Panc1 (cell line): ENCODE results near the gene KIRREL3. TPM values are rescaled to one million over a fixed set of nuclear protein-coding genes. Genes with fewer than 3 reads are reported as not detected.
"Not testable (repeated sequence)": the region's sequence is repeated elsewhere in the genome, so short reads cannot be mapped to it uniquely, and the experiment has no call there.

Experiments
- ATAC-seq: fragments of 200-7000 bp; cut with Tn5 transposase; 2 replicates; pipeline ENCODE4 v1.9.1; 2020; ENCODE audit warnings: mild to moderate bottlenecking, moderate library complexity
- BruUV-seq: library from RNA; stranded (reverse); fragments of 400-500 nt; replicated peaks from 2 replicates; lab custom pipeline; 2021; lab: Mats Ljungman, UMichigan
- CTCF ChIA-PET: fragments of 300-600 bp; sonication (Branson Sonifier 250); formaldehyde crosslinking; loops from one replicate; lab custom pipeline; 2022; ENCODE audit warnings: antibody characterized with exemption; lab: Charles Lee
- POLR2A ChIA-PET: fragments of 300-600 bp; sonication (Branson Sonifier 250); formaldehyde crosslinking; loops from one replicate; lab custom pipeline; 2022; ENCODE audit warnings: antibody characterized with exemption; lab: Charles Lee
- DNase-seq: peaks from one replicate; pipeline ENCODE4 v3.0.0-alpha.2; 2010; ENCODE audit warnings: low read depth, low spot score
- H3K27ac ChIP-seq: 2 replicates; pipeline ENCODE4 v1.5.1; 2011; ENCODE audit warnings: mild to moderate bottlenecking, low read length, inconsistent platforms
- H3K27me3 ChIP-seq: fragments of 200-500 bp; sonication (Bioruptor generic); 2 replicates; pipeline ENCODE4 v1.6.0; 2014; ENCODE audit warnings: low read length, inconsistent platforms; ENCODE audit not compliant: control insufficient read depth, insufficient read depth
- H3K36me3 ChIP-seq: fragments of 200-500 bp; sonication (Bioruptor generic); 2 replicates; pipeline ENCODE4 v1.5.1; 2014; ENCODE audit warnings: inconsistent platforms, mild to moderate bottlenecking, low read length, moderate library complexity; ENCODE audit not compliant: control insufficient read depth, insufficient read depth
- H3K4me1 ChIP-seq: 2 replicates; pipeline ENCODE4 v1.5.1; 2011; ENCODE audit warnings: inconsistent platforms, mild to moderate bottlenecking, low read length, moderate library complexity; ENCODE audit not compliant: control insufficient read depth, insufficient read depth
- H3K4me3 ChIP-seq, 2 experiments: 2 replicates each; pipeline ENCODE4 v1.5.1; 2011 to 2012; ENCODE audit warnings: low read depth in 2 of 2, low read length in 2 of 2, mild to moderate bottlenecking in 2 of 2, inconsistent platforms in 1 of 2, moderate library complexity in 1 of 2
- H3K9me3 ChIP-seq: fragments of 200-500 bp; sonication (Bioruptor generic); 2 replicates; pipeline ENCODE4 v1.5.1; 2014; ENCODE audit warnings: low read depth, mild to moderate bottlenecking, inconsistent platforms, low read length, moderate library complexity; ENCODE audit not compliant: control insufficient read depth, insufficient read depth
- CTCF ChIP-seq: fragments of 450-650 bp; IDR thresholded peaks from 2 replicates; pipeline ENCODE4 v1.5.1; 2017; ENCODE audit warnings: mild to moderate bottlenecking
- POLR2AphosphoS5 ChIP-seq: IDR thresholded peaks from 2 replicates; pipeline ENCODE4 v1.6.1; 2012; ENCODE audit warnings: mild to moderate bottlenecking, low read depth, low read length, moderate library complexity
- REST ChIP-seq, 2 experiments: IDR thresholded peaks; 2 replicates each; pipeline ENCODE4 v1.6.1; 2011 to 2012; ENCODE audit warnings: low read depth in 2 of 2, control low read depth in 1 of 2, low read length in 1 of 2, mild to moderate bottlenecking in 1 of 2, moderate library complexity in 1 of 2; ENCODE audit not compliant: insufficient read depth in 1 of 2
- SIN3A ChIP-seq: IDR thresholded peaks from 2 replicates; pipeline ENCODE4 v1.6.1; 2012; ENCODE audit warnings: low read depth, mild to moderate bottlenecking, low read length, moderate library complexity, borderline replicate concordance; ENCODE audit not compliant: insufficient read depth
- TCF7L2 ChIP-seq: IDR thresholded peaks from 2 replicates; pipeline ENCODE4 v1.6.1; 2011; ENCODE audit warnings: mild to moderate bottlenecking, low read depth, low read length, inconsistent platforms
- in situ Hi-C: cut with HindIII; loops from 2 replicates; pipeline ENCODE4 v1.10.0; 2016; ENCODE audit warnings: low sequenced_read_pairs, low pct_unique_long_range_greater_than_20kb
- intact Hi-C: fragments of 100-400 bp; cut with micrococcal nuclease; formaldehyde crosslinking; loops from one replicate; pipeline ENCODE4 v1.10.0; 2022; ENCODE audit not compliant: unreplicated experiment
- total RNA-seq: library from RNA; stranded (reverse); gene quantifications from one replicate; pipeline ENCODE4 v1.2.1, GENCODE V29; 2021; ENCODE audit not compliant: unreplicated experiment

The KIRREL3 gene
- total RNA-seq, 1 experiment from 2014 or later, result 0.36 TPM

GRCh38 chr11:126959700-126960099, 40.9 kb downstream of the KIRREL3 start:
- ATAC-seq, result no peak
- in situ Hi-C loops, result no loop called here
- intact Hi-C loops, result no loop called here
- H3K27ac ChIP-seq, result no peak overlapping the region
- no peak for TF ChIP-seq REST (IDR thresholded peaks at IDR 0.05; ENCODE audit: insufficient read depth in 1 of 2, low read depth in 2 of 2, low read length in 1 of 2)
- TF ChIP-seq TCF7L2, result no peak
- H3K9me3 ChIP-seq, result no peaks in the 10 kb centered on the region
- DNase-seq, result no peak
- POLR2A ChIA-PET, result no interaction called here
- H3K4me3 ChIP-seq, result no peak overlapping the region
- CTCF ChIA-PET, result no interaction called here
- H3K4me1 ChIP-seq, result no peaks in the 10 kb centered on the region
- no peaks in the 10 kb centered on the region for H3K27me3 ChIP-seq
- no TSS peak for BruUV-seq
- no peaks in the 10 kb centered on the region for H3K36me3 ChIP-seq

GRCh38 chr11:126956635-126957034, 43.9 kb downstream of the KIRREL3 start:
- POLR2A ChIA-PET, result no interaction called here
- no peak overlapping the region for H3K27ac ChIP-seq
- H3K4me3 ChIP-seq, result no peak overlapping the region
- H3K27me3 ChIP-seq, result no peaks in the 10 kb centered on the region
- no peak for TF ChIP-seq CTCF
- BruUV-seq, result no TSS peak
- in situ Hi-C loops (no loop called here), intact Hi-C loops (no loop called here)
- CTCF ChIA-PET, result no interaction called here
- H3K4me1 ChIP-seq, result no peaks in the 10 kb centered on the region
- H3K9me3 ChIP-seq, result no peaks in the 10 kb centered on the region
- DNase-seq (no peak), ATAC-seq (no peak)
- no peaks in the 10 kb centered on the region for H3K36me3 ChIP-seq

GRCh38 chr11:126952533-126952932, 48.0 kb downstream of the KIRREL3 start:
- BruUV-seq, H3K4me1 ChIP-seq, H3K4me3 ChIP-seq, H3K9me3 ChIP-seq, DNase-seq, H3K36me3 ChIP-seq, H3K27me3 ChIP-seq, CTCF ChIA-PET, H3K27ac ChIP-seq, in situ Hi-C loops, ATAC-seq, POLR2A ChIA-PET, intact Hi-C loops: not testable (repeated sequence)

GRCh38 chr11:126951465-126951864, 49.1 kb downstream of the KIRREL3 start:
- no peak for TF ChIP-seq REST (IDR thresholded peaks at IDR 0.05; ENCODE audit: insufficient read depth in 1 of 2, low read depth in 2 of 2, low read length in 1 of 2)
- TF ChIP-seq POLR2AphosphoS5, result no peak
- no peak for TF ChIP-seq CTCF
- no peak for TF ChIP-seq SIN3A
- TF ChIP-seq TCF7L2, result no peak
- no peaks in the 10 kb centered on the region for H3K27me3 ChIP-seq
- no peak overlapping the region for H3K4me3 ChIP-seq
- H3K4me1 ChIP-seq, result no peaks in the 10 kb centered on the region
- in situ Hi-C loops (no loop called here), intact Hi-C loops (no loop called here)
- POLR2A ChIA-PET, result no interaction called here
- BruUV-seq, result no TSS peak
- H3K9me3 ChIP-seq, result no peaks in the 10 kb centered on the region
- H3K27ac ChIP-seq, result no peak overlapping the region
- ATAC-seq, result no peak
- H3K36me3 ChIP-seq, result no peaks in the 10 kb centered on the region
- CTCF ChIA-PET, result no interaction called here
- no peak for DNase-seq
